PFSK-1 (cell line): ENCODE measurements around the gene ABCB8.

ENCODE experiments used
- FOXP2 ChIP-seq: optimal IDR thresholded peaks from 2 replicates; pipeline ENCODE3; 2011; ENCODE audit warnings: borderline replicate concordance, control low read depth, inconsistent platforms; ENCODE audit not compliant: insufficient read depth; ENCODE audit errors: extremely low read length, extremely low read depth
- POLR2AphosphoS5 ChIP-seq: IDR thresholded peaks from 2 replicates; pipeline ENCODE4 v1.6.1; 2012; ENCODE audit warnings: low read depth, mild to moderate bottlenecking, control low read depth, low read length, moderate library complexity
- SIN3A ChIP-seq: IDR thresholded peaks from 2 replicates; pipeline ENCODE4 v1.6.1; 2012; ENCODE audit warnings: mild to moderate bottlenecking, low read length, moderate library complexity, borderline replicate concordance; ENCODE audit not compliant: insufficient read depth
- TAF1 ChIP-seq: IDR thresholded peaks from 2 replicates; pipeline ENCODE4 v1.6.1; 2012; ENCODE audit warnings: low read length, control low read depth, borderline replicate concordance; ENCODE audit not compliant: insufficient read depth
- TF ChIP-seq, protein P1 (sequence below), 2 experiments: IDR thresholded peaks; 2 replicates each; pipeline versions ENCODE4 v1.6.1 to v1.8.0; 2011 to 2012; ENCODE audit warnings: low read depth in 2 of 2, low read length in 2 of 2, control low read depth in 1 of 2, inconsistent platforms in 1 of 2, mild to moderate bottlenecking in 1 of 2, moderate library complexity in 1 of 2; ENCODE audit not compliant: insufficient read depth in 1 of 2

The ABCB8 gene

DNA sequence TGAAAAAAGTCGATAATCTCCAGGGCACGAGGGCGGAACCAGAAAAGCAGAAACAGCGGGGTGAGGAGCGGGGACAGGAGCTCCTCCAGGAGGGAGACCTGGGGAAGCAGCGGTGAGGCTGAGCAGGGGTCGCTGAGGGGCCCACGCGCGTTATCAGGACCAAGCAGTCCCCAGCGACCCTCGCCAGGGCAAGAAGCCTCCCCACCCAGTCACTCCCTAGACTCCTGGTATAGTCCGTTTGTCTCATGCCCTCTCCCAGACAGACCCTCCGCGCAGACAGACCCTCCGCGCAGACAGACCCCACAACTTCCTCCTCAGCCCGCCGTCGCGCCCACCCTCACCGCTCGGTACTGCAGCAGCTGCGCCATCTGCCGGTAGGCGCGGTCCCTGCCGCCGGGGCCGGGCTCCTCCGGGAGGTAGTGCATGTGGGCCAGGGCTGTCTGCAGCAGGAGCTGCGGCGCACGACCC is 10.3 kb upstream of the ABCB8 start:
- no peak for TF ChIP-seq POLR2AphosphoS5
- TF ChIP-seq, protein P1, sequence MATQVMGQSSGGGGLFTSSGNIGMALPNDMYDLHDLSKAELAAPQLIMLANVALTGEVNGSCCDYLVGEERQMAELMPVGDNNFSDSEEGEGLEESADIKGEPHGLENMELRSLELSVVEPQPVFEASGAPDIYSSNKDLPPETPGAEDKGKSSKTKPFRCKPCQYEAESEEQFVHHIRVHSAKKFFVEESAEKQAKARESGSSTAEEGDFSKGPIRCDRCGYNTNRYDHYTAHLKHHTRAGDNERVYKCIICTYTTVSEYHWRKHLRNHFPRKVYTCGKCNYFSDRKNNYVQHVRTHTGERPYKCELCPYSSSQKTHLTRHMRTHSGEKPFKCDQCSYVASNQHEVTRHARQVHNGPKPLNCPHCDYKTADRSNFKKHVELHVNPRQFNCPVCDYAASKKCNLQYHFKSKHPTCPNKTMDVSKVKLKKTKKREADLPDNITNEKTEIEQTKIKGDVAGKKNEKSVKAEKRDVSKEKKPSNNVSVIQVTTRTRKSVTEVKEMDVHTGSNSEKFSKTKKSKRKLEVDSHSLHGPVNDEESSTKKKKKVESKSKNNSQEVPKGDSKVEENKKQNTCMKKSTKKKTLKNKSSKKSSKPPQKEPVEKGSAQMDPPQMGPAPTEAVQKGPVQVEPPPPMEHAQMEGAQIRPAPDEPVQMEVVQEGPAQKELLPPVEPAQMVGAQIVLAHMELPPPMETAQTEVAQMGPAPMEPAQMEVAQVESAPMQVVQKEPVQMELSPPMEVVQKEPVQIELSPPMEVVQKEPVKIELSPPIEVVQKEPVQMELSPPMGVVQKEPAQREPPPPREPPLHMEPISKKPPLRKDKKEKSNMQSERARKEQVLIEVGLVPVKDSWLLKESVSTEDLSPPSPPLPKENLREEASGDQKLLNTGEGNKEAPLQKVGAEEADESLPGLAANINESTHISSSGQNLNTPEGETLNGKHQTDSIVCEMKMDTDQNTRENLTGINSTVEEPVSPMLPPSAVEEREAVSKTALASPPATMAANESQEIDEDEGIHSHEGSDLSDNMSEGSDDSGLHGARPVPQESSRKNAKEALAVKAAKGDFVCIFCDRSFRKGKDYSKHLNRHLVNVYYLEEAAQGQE (IDR thresholded peaks at IDR 0.05; ENCODE audit: insufficient read depth in 1 of 2, low read depth in 2 of 2, low read length in 2 of 2): no peak

DNA sequence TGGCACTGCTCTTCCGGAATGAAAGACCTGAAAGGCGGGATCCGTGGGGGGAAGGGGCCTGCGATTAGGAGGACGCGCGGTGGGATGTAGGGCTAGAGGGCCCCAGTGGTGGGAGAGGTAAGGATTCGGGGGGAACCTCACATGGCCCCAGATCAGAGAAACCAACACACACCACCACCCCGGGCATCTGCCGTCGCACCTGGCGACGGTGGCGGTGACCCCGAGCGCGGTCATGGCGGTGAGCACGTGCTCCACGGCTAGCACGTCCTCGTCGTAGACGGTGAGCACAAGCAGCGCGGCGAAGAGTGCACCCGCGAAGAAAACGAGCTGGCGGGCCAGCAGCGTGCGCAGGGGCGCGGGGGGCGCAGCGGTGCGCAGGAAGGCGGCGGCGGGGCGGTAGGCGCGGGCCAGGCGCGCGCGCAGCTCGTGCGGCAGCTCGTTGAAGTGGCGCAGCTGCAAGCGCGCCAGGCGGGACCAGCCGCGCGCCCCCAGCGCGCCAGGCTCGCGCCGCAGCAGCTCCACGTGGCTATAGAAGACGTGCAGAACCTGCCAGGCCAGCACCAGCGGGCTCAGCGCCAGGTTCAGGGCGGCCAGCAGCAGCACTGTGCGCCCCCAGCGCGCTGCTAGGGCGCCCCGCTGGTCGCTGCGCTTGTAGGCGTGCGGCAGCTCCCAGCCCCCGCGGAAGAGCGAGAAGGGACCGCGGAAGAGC is 9.7 kb upstream of the ABCB8 start:
- TF ChIP-seq TAF1: no peak
- TF ChIP-seq POLR2AphosphoS5: no peak
- TF ChIP-seq, protein P1 (IDR thresholded peaks at IDR 0.05; ENCODE audit: insufficient read depth in 1 of 2, low read depth in 2 of 2, low read length in 2 of 2): no peak
- TF ChIP-seq FOXP2: no peak
- no peak for TF ChIP-seq SIN3A

DNA sequence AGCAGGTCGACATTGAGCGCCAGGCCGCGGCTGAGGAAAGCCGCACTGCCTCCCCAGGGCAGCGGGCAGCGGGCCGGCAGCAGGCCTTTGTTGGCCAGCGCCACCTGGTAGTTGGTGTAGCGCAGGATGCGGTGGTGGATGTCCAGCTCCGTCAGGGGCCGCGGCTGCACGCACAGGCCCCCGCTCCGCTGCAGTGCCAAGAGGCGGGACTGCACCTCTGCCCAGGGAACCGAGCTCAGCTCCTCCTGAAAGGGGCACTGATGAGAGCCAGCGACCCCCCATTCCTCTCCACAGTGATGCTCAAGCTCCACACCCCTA is 9.2 kb upstream of the ABCB8 start:
- TF ChIP-seq TAF1: no peak
- TF ChIP-seq FOXP2: no peak
- no peak for TF ChIP-seq POLR2AphosphoS5
- TF ChIP-seq, protein P1 (IDR thresholded peaks at IDR 0.05; ENCODE audit: insufficient read depth in 1 of 2, low read depth in 2 of 2, low read length in 2 of 2): no peak
- no peak for TF ChIP-seq SIN3A

DNA sequence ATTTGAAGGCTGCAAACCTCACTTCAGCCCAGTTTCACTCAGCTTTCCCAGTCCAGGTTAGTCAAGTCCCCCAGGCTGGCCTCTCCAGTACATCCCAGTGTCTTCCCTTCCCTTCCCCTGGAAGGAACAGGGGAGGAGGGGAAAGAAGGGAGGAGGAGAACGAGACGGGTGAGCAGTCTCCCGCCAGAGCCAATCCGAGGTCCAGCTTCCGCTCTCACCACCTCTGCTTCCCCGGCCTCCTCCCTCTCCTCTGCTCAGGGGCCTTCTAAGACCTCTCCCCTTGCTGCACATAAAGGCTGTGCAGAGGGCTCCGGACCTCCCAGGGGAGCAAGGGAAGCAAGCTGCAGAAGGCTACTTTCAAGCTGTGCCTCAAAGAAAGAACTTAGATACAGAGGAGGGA is 8.0 kb upstream of the ABCB8 start:
- TF ChIP-seq TAF1 (no peak), POLR2AphosphoS5 (no peak), FOXP2 (no peak), SIN3A (no peak)
- TF ChIP-seq, protein P1 (IDR thresholded peaks at IDR 0.05; ENCODE audit: insufficient read depth in 1 of 2, low read depth in 2 of 2, low read length in 2 of 2): no peak

DNA sequence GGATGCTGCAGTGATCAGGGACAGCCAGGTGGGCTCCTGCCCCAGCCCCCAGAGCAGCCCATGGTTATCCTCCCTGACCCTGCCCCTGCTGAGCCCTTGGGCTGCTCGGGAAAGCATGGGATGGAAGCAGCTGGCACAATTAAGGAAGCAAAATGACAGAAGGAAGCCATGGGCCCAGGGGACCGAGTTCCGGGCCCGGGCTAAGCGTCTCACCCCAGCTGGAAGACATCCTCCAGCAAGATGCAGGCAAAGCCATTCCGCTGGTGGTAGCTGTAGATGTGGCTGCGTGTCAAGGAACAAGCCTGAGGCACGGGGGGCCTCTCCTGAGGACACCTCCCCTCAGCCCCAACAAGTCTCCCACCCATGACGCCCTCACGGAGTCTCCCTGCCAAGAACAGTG is 5.0 kb upstream of the ABCB8 start:
- no peak for TF ChIP-seq SIN3A
- no peak for TF ChIP-seq FOXP2
- TF ChIP-seq POLR2AphosphoS5: no peak
- TF ChIP-seq TAF1: no peak
- TF ChIP-seq, protein P1 (IDR thresholded peaks at IDR 0.05; ENCODE audit: insufficient read depth in 1 of 2, low read depth in 2 of 2, low read length in 2 of 2): no peak
